ENCODE results near the gene DOCK1.

GRCh38 chr10:126930131-126930882 is 25.1 kb downstream of the DOCK1 start:
- TF ChIP-seq GATA3 (IDR thresholded peaks at IDR 0.05; ENCODE audit: low read depth, low read length) (no peak), GATA2 (IDR thresholded peaks at IDR 0.05; ENCODE audit: low read depth, low read length) (no peak)
